Pons (tissue), 1 donor: ENCODE data around the gene ADAMTS17.
A peak's percentile ranks its signal among the peaks of the same experiment; 100 is the strongest.

ENCODE experiments used
- DNase-seq: peaks from one replicate; pipeline ENCODE4 v3.0.0-alpha.2; 2016; ENCODE audit warnings: low spot score

ADAMTS17 gene

GRCh38 chr15:100252359-100252758 is 89.4 kb downstream of the ADAMTS17 start:
- DNase-seq: no peak

GRCh38 chr15:100250176-100250800 is 91.5 kb downstream of the ADAMTS17 start:
- no peak for DNase-seq

- no peak for DNase-seq
These were observed 92.5 kb downstream of the ADAMTS17 start for GRCh38 chr15:100249096-100249815.

- DNase-seq: no peak
These were observed 93.5 kb downstream of the ADAMTS17 start for GRCh38 chr15:100248236-100248635.

GRCh38 chr15:100247228-100248225 is 94.2 kb downstream of the ADAMTS17 start:
- DNase-seq: no peak

GRCh38 chr15:100245855-100246254 is 95.9 kb downstream of the ADAMTS17 start:
- no peak for DNase-seq

GRCh38 chr15:100245487-100245820 is 96.3 kb downstream of the ADAMTS17 start:
- DNase-seq: no peak

- no peak for DNase-seq
These were observed 96.8 kb downstream of the ADAMTS17 start for GRCh38 chr15:100244796-100245486.

- no peak for DNase-seq
These were observed 98.8 kb downstream of the ADAMTS17 start for GRCh38 chr15:100242989-100243388.

GRCh38 chr15:100241572-100242482 is 99.9 kb downstream of the ADAMTS17 start:
- peak; percentile 47 for DNase-seq

GRCh38 chr15:100236981-100237720 is 104.6 kb downstream of the ADAMTS17 start:
- DNase-seq: no peak

- no peak for DNase-seq
These were observed 106.7 kb downstream of the ADAMTS17 start for GRCh38 chr15:100235030-100235617.

- DNase-seq: no peak
These were observed 107.4 kb downstream of the ADAMTS17 start for GRCh38 chr15:100234158-100235029.

GRCh38 chr15:100230784-100231183 is 111.0 kb downstream of the ADAMTS17 start:
- DNase-seq: no peak

- peak; percentile 24 for DNase-seq
These were observed 112.3 kb downstream of the ADAMTS17 start for GRCh38 chr15:100229181-100230163.

GRCh38 chr15:100227781-100228180 is 114.0 kb downstream of the ADAMTS17 start:
- no peak for DNase-seq

GRCh38 chr15:100226107-100226506 is 115.7 kb downstream of the ADAMTS17 start:
- DNase-seq: no peak
